Heart left ventricle (tissue), 13 donors: Measurements from ENCODE around the gene DUSP7.

ENCODE experiments used
- POLR2A ChIP-seq, 2 donors: fragments of 450-650 bp; IDR thresholded peaks; one replicate each; pipeline ENCODE4 v1.6.1; 2017; ENCODE audit warnings: antibody characterized with exemption in 2 of 2, mild to moderate bottlenecking in 2 of 2, moderate library complexity in 2 of 2
- TF ChIP-seq, protein P1 (sequence below), 12 donors: fragments of 200-600 bp; sonication (generic) in 4 of 12; IDR thresholded peaks; one replicate each; pipeline versions ENCODE4 v1.5.0 to v1.8.0; 2018 to 2022; ENCODE audit warnings: antibody characterized with exemption in 12 of 12, mild to moderate bottlenecking in 5 of 12
- donor health status: ischemic (EF 13 %, LVEDD 7.1; RV severe dilation, severe dysfunction).
- donor health status: DM: no; HTN: yes; CAD: no.
- donor health status: DM: no; HTN: no; CAD: no.
- donor health status: ischemic (EF 25% LVEDD 6.9; RV normal size, moderate dysfunction).
- donor health status: ischemic (EF 25% LVEDD 5.7; RV mildly dilated, moderate dysfunction).
- donor health status: ischemic (EF 35%, LVEDD 5.7; RV mildly dilated, moderate dysfunction).
- donor health status: nonischemic (EF 11% LVEDD 7.7; RV severe dilation, severe dysfunction).
- donor health status: DM: yes; HTN: yes; CAD: no.
- donor health status: PGD.
- donor health status: ischemic (EF 29% LVEDD 5.4; RV normal size, mild dysfunction).
- donor health status: nonischemic (EF 23%, LVEDD 6.1; RV moderate dilation, normal function).

DNA sequence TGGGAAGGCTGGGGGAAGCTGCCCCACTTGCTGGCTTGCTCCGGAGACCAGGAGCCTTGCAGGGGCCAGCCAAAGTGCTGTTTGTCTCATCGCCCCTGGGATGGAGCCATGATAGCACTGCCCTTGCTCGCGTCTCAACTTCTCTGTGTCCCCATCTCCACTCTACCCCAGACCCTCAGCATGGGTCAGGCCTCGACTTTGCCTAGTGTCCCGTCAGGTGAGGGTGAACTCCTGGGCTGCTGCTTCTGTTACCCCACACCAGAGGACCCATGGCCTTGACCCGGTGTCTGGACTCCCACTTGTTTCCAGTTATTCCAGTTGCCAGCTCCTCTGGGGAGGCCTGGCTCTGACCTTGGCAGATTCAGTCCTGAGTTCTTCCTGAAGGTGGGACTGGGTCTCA, 36.5 kb upstream of the DUSP7 start:
- TF ChIP-seq, protein P1, sequence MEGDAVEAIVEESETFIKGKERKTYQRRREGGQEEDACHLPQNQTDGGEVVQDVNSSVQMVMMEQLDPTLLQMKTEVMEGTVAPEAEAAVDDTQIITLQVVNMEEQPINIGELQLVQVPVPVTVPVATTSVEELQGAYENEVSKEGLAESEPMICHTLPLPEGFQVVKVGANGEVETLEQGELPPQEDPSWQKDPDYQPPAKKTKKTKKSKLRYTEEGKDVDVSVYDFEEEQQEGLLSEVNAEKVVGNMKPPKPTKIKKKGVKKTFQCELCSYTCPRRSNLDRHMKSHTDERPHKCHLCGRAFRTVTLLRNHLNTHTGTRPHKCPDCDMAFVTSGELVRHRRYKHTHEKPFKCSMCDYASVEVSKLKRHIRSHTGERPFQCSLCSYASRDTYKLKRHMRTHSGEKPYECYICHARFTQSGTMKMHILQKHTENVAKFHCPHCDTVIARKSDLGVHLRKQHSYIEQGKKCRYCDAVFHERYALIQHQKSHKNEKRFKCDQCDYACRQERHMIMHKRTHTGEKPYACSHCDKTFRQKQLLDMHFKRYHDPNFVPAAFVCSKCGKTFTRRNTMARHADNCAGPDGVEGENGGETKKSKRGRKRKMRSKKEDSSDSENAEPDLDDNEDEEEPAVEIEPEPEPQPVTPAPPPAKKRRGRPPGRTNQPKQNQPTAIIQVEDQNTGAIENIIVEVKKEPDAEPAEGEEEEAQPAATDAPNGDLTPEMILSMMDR (IDR thresholded peaks at IDR 0.05), result no peak
- TF ChIP-seq POLR2A (IDR thresholded peaks at IDR 0.05), result no peak
